CD14-positive monocyte (primary cell): Measurements from ENCODE around the gene CARD9. TPM values are rescaled to one million over a fixed set of nuclear protein-coding genes. Genes with fewer than 3 reads are reported as not detected.
"Not testable (repeated sequence)": the region's sequence is repeated elsewhere in the genome, so short reads cannot be mapped to it uniquely, and the experiment has no call there.

ENCODE experiments used
- DNase-seq, 3 donors: peaks; one replicate each; pipeline ENCODE4 v3.0.0-alpha.2; 2011 to 2022
- H2AFZ ChIP-seq: 2 replicates; pipeline ENCODE4 v1.6.0; 2012; ENCODE audit warnings: mild to moderate bottlenecking, low read depth, low read length, inconsistent platforms; ENCODE audit not compliant: insufficient read depth, poor library complexity, severe bottlenecking
- H3K27ac ChIP-seq, 2 donors: 1 replicate in 1 of 2; 2 replicates in 1 of 2; pipeline ENCODE4 v1.5.1; 2012 to 2013; ENCODE audit warnings: low read length in 2 of 2, control low read depth in 1 of 2, inconsistent platforms in 1 of 2, low read depth in 1 of 2, mild to moderate bottlenecking in 1 of 2
- H3K27me3 ChIP-seq, 2 donors: one replicate each; pipeline versions ENCODE4 v1.6.0 to v1.6.1; 2011 to 2013; ENCODE audit warnings: low read length in 2 of 2; ENCODE audit not compliant: control insufficient read depth in 2 of 2, insufficient read depth in 2 of 2
- H3K36me3 ChIP-seq, 2 donors: replicated peaks in 1 of 2; 1 replicate in 1 of 2; 2 replicates in 1 of 2; pipeline versions ENCODE4 v1.5.1 to v1.6.1; 2012 to 2013; ENCODE audit warnings: low read length in 2 of 2, control low read depth in 1 of 2, inconsistent platforms in 1 of 2, mild to moderate bottlenecking in 1 of 2; ENCODE audit not compliant: insufficient read depth in 2 of 2, control insufficient read depth in 1 of 2
- H3K4me1 ChIP-seq, 2 donors: 1 replicate in 1 of 2; 2 replicates in 1 of 2; pipeline versions ENCODE4 v1.5.1 to v1.6.1; 2012 to 2013; ENCODE audit warnings: low read length in 2 of 2, control low read depth in 1 of 2, inconsistent platforms in 1 of 2, mild to moderate bottlenecking in 1 of 2, moderate library complexity in 1 of 2; ENCODE audit not compliant: insufficient read depth in 2 of 2, control insufficient read depth in 1 of 2
- H3K4me2 ChIP-seq: replicated peaks from 2 replicates; pipeline ENCODE3; 2012; ENCODE audit warnings: low read length, moderate library complexity, mild to moderate bottlenecking; ENCODE audit not compliant: poor library complexity, severe bottlenecking; ENCODE audit errors: extremely low read depth
- H3K4me3 ChIP-seq, 3 experiments: fragments of 200-600 bp in 1 of 3; sonication (generic) in 1 of 3; replicated peaks in 1 of 3; 1 replicate in 2 of 3; 2 replicates in 1 of 3; pipeline ENCODE4 v1.5.1; 2011 to 2013; ENCODE audit warnings: low read length in 3 of 3, mild to moderate bottlenecking in 3 of 3, control low read depth in 2 of 3, low read depth in 2 of 3, inconsistent platforms in 1 of 3, moderate library complexity in 1 of 3
- H3K79me2 ChIP-seq: 2 replicates; pipeline ENCODE4 v1.6.0; 2012; ENCODE audit warnings: mild to moderate bottlenecking, control low read depth, inconsistent platforms, low read length, moderate library complexity; ENCODE audit not compliant: insufficient read depth
- H3K9ac ChIP-seq: 2 replicates; pipeline ENCODE4 v1.6.0; 2017; ENCODE audit warnings: low read length, mild to moderate bottlenecking; ENCODE audit not compliant: insufficient read depth, poor library complexity, severe bottlenecking
- H3K9me3 ChIP-seq, 2 donors: replicated peaks in 1 of 2; 1 replicate in 1 of 2; 2 replicates in 1 of 2; pipeline versions ENCODE4 v1.5.1 to v1.6.1; 2012 to 2013; ENCODE audit warnings: low read length in 2 of 2, control low read depth in 1 of 2; ENCODE audit not compliant: control insufficient read depth in 1 of 2, insufficient read depth in 1 of 2
- H4K20me1 ChIP-seq: 2 replicates; pipeline ENCODE4 v1.6.0; 2012; ENCODE audit warnings: mild to moderate bottlenecking, low read length, control low read depth, moderate library complexity; ENCODE audit not compliant: insufficient read depth
- H3K27ac Mint-ChIP-seq, 7 donors: one replicate each; pipeline ENCODE4 v1.8.0; 2020; ENCODE audit warnings: mild to moderate bottlenecking in 7 of 7, mixed read lengths in 7 of 7, moderate library complexity in 6 of 7, inconsistent platforms in 2 of 7
- H3K27me3 Mint-ChIP-seq, 3 donors: one replicate each; pipeline ENCODE4 v1.8.0; 2021 to 2022; ENCODE audit warnings: low read depth in 3 of 3, mild to moderate bottlenecking in 3 of 3, mixed read lengths in 3 of 3, moderate library complexity in 3 of 3, inconsistent platforms in 1 of 3
- H3K36me3 Mint-ChIP-seq, 2 donors: one replicate each; pipeline ENCODE4 v1.8.0; 2020; ENCODE audit warnings: mixed read lengths in 2 of 2, inconsistent platforms in 1 of 2, mild to moderate bottlenecking in 1 of 2
- H3K4me1 Mint-ChIP-seq: one replicate; pipeline ENCODE4 v1.8.0; 2020; ENCODE audit warnings: mild to moderate bottlenecking, mixed read lengths
- H3K4me3 Mint-ChIP-seq, 2 donors: one replicate each; pipeline ENCODE4 v1.8.0; 2020; ENCODE audit warnings: mild to moderate bottlenecking in 2 of 2, mixed read lengths in 2 of 2, moderate library complexity in 1 of 2
- H3K9me3 Mint-ChIP-seq, 7 donors: one replicate each; pipeline ENCODE4 v1.8.0; 2020 to 2022; ENCODE audit warnings: mixed read lengths in 7 of 7, mild to moderate bottlenecking in 6 of 7, moderate library complexity in 6 of 7, inconsistent platforms in 2 of 7
- CTCF ChIP-seq: fragments of 200-600 bp; IDR thresholded peaks from one replicate; pipeline ENCODE4 v1.8.0; 2022; ENCODE audit warnings: antibody characterized with exemption, mild to moderate bottlenecking
- WGBS: methylation state at CpG from one replicate; pipeline ENCODE4 v1.1.5; 2013; ENCODE audit warnings: missing lambda C conversion rate; ENCODE audit not compliant: insufficient coverage; 5-methylcytosine and 5-hydroxymethylcytosine counted together
- intact Hi-C, 2 donors: fragments of 100-400 bp; cut with micrococcal nuclease; formaldehyde crosslinking; loops; one replicate each; pipeline versions ENCODE4 v1.15.0 to v1.15.1; 2023
- polyA plus RNA-seq, 3 donors: library from polyadenylated mRNA; depleted of rRNA in 1 of 3; unstranded in 2 of 3; stranded (reverse) in 1 of 3; fragments of 300-500 nt in 2 of 3; fragments of >200 nt in 1 of 3; fragmentation: Illumina TruSeq in 2 of 3; gene quantifications; 1 replicate in 2 of 3; 2 replicates in 1 of 3; pipeline ENCODE4 v1.2.3, GENCODE V29; 2012 to 2021

The CARD9 gene
- polyA plus RNA-seq, 3 donors = 34.3 to 108 (median 41.4) TPM

- H3K27me3 ChIP-seq, H3K4me2 ChIP-seq, H3K9me3 ChIP-seq, H3K27me3 Mint-ChIP-seq, H4K20me1 ChIP-seq, H2AFZ ChIP-seq, intact Hi-C loops, DNase-seq, H3K4me3 Mint-ChIP-seq, H3K27ac Mint-ChIP-seq, H3K4me3 ChIP-seq, H3K9me3 Mint-ChIP-seq, H3K9ac ChIP-seq, H3K27ac ChIP-seq: not testable (repeated sequence)
- Histone ChIP-seq H3K79me2 (peaks cover 13% of the 10 kb centered on the region), H3K4me1 (peaks cover 12 to 14% of the 10 kb centered on the region in 2 donors), H3K36me3 (peaks cover 43 to 55% of the 10 kb centered on the region in 2 donors)
- WGBS = 98% methylated on average over 8 of the region's 10 CpGs
- peaks cover 37 to 62% of the 10 kb centered on the region in 2 donors for H3K36me3 Mint-ChIP-seq
- peaks cover 20% of the 10 kb centered on the region for H3K4me1 Mint-ChIP-seq
Observed at GRCh38 chr9:136405904-136406303, 32.4 kb upstream of the CARD9 start.

GRCh38 chr9:136405481-136405880 is 32.0 kb upstream of the CARD9 start:
- Mint-ChIP-seq H3K9me3 (peaks cover 0 to 2% (median 0%) of the 10 kb centered on the region in 7 donors), H3K27me3 (peaks cover 0 to 7% (median 2%) of the 10 kb centered on the region in 3 donors), H3K4me1 (peaks cover 22% of the 10 kb centered on the region), H3K4me3 (no peak overlapping the region), H3K27ac (no peak overlapping the region), H3K36me3 (peaks cover 37 to 62% of the 10 kb centered on the region in 2 donors)
- no peak overlapping the region for H3K4me3 ChIP-seq
- H3K4me2 ChIP-seq = no peak overlapping the region
- H3K36me3 ChIP-seq = peaks cover 43 to 55% of the 10 kb centered on the region in 2 donors
- peaks cover 9% of the 10 kb centered on the region for H3K79me2 ChIP-seq
- 80% methylated on average over 1 of the region's 7 CpGs for WGBS
- intact Hi-C loops = no loop called here
- no peak for TF ChIP-seq CTCF
- H3K9me3 ChIP-seq = no peaks in the 10 kb centered on the region
- peaks cover 12 to 13% of the 10 kb centered on the region in 2 donors for H3K4me1 ChIP-seq
- peaks cover 3% of the 10 kb centered on the region for H4K20me1 ChIP-seq
- no peak overlapping the region for H2AFZ ChIP-seq
- DNase-seq = no peak
- no peak overlapping the region for H3K27ac ChIP-seq
- no peaks in the 10 kb centered on the region for H3K27me3 ChIP-seq
- no peak overlapping the region for H3K9ac ChIP-seq
